ENCODE data around the gene STAT2. TPM values are rescaled to one million over a fixed set of nuclear protein-coding genes. Genes with fewer than 3 reads are reported as not detected.

STAT2 gene
- total and polyA plus RNA-seq, 9 of the 15 experiments (the other 6 are each of a cell fraction or from before 2014, with no cell fraction given): 15.5 to 46.9 (median 40.1) TPM

DNA sequence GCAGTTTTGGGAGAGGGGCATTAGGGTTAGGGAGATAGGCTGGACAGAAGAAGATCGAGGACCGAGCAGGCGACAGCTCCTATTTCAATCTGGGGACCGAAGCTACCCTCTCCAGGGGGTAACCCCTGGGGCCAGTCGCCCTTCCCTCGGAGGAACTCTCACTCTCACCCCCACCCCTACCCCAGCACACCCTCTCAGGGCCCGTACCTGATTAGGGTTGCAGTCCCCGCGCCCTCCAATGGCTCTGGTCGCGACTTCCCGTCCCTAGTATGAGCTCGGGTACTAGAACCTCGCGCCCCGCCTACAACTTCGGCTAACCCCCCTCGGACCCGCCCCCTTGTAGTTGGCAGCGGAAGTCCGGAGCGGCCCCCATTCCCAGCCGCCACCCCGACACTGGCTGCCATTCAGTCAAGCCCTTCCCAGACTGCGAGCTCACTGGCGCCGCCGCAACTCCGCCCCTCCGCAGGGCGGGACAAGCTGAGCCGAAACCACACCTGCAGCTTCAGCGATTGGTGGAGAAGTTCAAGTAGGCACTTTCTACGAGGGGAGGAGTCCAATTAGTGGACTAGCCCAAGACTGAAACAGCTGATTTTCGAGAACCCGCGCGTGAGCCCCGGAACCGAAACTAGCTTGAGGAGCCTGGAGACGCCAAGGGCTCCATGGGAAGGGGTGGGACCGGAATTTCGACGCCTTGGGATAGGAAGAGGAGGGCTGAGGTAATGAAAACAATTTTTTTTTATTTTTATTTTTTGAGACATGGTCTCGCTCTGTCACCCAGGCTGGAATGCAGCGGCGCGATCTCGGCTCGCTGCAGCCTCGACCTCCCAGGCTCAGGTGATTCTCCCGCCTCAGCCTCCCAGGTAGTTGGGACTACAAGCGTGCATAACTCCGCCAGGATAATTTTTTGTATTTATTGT lies at the start of gene STAT2 (continued):
- TF ChIP-seq CREB1 (IDR thresholded peaks at IDR 0.05): peak; percentile 64
- peak; percentile 71 for TF ChIP-seq CREB1 (CRISPR knock-in tag; IDR thresholded peaks at IDR 0.05)
- no peak for TF ChIP-seq PHB2 (IDR thresholded peaks at IDR 0.05; ENCODE audit: low read depth)
- TF ChIP-seq BCOR (IDR thresholded peaks at IDR 0.05): no peak
- TF ChIP-seq, protein P1, sequence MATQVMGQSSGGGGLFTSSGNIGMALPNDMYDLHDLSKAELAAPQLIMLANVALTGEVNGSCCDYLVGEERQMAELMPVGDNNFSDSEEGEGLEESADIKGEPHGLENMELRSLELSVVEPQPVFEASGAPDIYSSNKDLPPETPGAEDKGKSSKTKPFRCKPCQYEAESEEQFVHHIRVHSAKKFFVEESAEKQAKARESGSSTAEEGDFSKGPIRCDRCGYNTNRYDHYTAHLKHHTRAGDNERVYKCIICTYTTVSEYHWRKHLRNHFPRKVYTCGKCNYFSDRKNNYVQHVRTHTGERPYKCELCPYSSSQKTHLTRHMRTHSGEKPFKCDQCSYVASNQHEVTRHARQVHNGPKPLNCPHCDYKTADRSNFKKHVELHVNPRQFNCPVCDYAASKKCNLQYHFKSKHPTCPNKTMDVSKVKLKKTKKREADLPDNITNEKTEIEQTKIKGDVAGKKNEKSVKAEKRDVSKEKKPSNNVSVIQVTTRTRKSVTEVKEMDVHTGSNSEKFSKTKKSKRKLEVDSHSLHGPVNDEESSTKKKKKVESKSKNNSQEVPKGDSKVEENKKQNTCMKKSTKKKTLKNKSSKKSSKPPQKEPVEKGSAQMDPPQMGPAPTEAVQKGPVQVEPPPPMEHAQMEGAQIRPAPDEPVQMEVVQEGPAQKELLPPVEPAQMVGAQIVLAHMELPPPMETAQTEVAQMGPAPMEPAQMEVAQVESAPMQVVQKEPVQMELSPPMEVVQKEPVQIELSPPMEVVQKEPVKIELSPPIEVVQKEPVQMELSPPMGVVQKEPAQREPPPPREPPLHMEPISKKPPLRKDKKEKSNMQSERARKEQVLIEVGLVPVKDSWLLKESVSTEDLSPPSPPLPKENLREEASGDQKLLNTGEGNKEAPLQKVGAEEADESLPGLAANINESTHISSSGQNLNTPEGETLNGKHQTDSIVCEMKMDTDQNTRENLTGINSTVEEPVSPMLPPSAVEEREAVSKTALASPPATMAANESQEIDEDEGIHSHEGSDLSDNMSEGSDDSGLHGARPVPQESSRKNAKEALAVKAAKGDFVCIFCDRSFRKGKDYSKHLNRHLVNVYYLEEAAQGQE (IDR thresholded peaks at IDR 0.05; ENCODE audit: borderline replicate concordance): peak; percentile 46
- TF ChIP-seq, protein P1 (CRISPR knock-in tag; IDR thresholded peaks at IDR 0.05; ENCODE audit: low read depth): no peak
- peak; percentile 45; the same call in 1 of the 2 replicates for TF ChIP-seq ZKSCAN1 (IDR thresholded peaks at IDR 0.05; ENCODE audit: low read depth, low read length)
- TF ChIP-seq HNRNPLL (IDR thresholded peaks at IDR 0.05; ENCODE audit: low read depth, low read length, poor library complexity, severe bottlenecking): peak; percentile 80
- TF ChIP-seq, protein P2, sequence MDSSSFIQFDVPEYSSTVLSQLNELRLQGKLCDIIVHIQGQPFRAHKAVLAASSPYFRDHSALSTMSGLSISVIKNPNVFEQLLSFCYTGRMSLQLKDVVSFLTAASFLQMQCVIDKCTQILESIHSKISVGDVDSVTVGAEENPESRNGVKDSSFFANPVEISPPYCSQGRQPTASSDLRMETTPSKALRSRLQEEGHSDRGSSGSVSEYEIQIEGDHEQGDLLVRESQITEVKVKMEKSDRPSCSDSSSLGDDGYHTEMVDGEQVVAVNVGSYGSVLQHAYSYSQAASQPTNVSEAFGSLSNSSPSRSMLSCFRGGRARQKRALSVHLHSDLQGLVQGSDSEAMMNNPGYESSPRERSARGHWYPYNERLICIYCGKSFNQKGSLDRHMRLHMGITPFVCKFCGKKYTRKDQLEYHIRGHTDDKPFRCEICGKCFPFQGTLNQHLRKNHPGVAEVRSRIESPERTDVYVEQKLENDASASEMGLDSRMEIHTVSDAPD (CRISPR knock-in tag; IDR thresholded peaks at IDR 0.05): no peak
- no peak for TF ChIP-seq CBFB (CRISPR knock-in tag; IDR thresholded peaks at IDR 0.05)
- TF ChIP-seq, protein P3, sequence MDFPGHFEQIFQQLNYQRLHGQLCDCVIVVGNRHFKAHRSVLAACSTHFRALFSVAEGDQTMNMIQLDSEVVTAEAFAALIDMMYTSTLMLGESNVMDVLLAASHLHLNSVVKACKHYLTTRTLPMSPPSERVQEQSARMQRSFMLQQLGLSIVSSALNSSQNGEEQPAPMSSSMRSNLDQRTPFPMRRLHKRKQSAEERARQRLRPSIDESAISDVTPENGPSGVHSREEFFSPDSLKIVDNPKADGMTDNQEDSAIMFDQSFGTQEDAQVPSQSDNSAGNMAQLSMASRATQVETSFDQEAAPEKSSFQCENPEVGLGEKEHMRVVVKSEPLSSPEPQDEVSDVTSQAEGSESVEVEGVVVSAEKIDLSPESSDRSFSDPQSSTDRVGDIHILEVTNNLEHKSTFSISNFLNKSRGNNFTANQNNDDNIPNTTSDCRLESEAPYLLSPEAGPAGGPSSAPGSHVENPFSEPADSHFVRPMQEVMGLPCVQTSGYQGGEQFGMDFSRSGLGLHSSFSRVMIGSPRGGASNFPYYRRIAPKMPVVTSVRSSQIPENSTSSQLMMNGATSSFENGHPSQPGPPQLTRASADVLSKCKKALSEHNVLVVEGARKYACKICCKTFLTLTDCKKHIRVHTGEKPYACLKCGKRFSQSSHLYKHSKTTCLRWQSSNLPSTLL (IDR thresholded peaks at IDR 0.05): peak; percentile 88
- no peak for TF ChIP-seq PTRF (tag; IDR thresholded peaks at IDR 0.05)
- TF ChIP-seq EHMT2 (IDR thresholded peaks at IDR 0.05): no peak
- no peak for TF ChIP-seq MED1 (CRISPR knock-in tag; IDR thresholded peaks at IDR 0.05; ENCODE audit: borderline replicate concordance)
- no peak for TF ChIP-seq PHTF2 (CRISPR knock-in tag; IDR thresholded peaks at IDR 0.05)

Data from K562 (cell line).